NCI-H1105 treated with DMSO at 0.1 percent for 48 hours (cell line): ENCODE results near the gene SERPINA10.
"Not testable (repeated sequence)": the region's sequence is repeated elsewhere in the genome, so short reads cannot be mapped to it uniquely, and the experiment has no call there.

Experiments used
- DNase-seq: peaks from one replicate; lab custom pipeline; 2025; lab: John Stamatoyannopoulos, UW

SERPINA10 gene

DNA sequence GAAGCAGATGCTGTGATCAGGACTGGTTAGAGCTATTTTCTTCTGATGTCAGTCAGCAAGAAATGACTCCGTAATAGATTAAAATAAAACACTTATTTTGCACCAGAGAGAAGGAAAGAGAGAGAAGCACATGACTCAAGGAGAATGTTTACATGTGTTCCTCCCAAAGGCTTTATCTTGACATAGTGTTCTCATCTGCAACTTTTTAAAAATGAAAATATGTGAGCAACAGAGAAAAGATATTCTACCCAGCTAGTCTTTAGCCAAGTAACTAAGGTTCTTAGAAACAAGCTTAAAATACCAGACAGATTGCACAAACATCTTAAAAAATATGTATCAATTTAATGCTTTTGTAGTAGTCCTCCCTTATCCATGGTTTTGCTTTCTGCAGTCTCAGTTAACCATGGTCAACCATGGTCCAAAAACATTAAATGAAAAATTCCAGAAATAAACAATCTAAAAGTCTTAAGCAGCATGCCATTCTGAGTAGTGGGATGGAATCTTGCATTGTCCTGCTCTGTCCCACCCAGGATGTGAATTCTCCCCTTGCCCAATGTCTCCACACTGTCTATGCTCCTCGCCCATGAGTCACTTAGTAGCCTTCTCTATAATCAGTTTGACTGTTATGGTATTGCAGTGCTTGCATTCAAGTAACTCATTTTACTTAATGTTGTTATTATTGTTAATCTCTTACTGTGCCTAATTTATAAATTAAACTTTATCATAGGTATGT lies 9.9 kb downstream of the SERPINA10 start:
- no peak for DNase-seq

DNA sequence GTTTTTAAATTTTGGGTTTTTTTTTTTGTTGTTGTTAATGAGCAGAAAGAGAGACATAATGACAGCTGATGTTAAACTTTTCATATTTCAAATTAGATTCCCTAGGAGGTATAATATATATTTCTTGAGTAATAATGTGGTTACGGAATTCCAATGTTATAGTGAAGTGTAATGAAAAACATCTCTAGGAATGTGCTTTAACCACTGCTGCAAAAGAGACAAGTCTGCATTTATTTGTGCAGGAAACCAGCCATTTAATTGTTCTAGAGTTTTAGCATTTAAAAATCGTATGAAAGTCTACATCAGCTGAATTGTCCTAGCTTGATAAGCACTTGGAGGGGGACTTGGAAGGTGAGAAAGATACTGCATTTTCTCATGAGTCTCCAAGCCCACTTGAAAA lies 14.3 kb downstream of the SERPINA10 start:
- DNase-seq = no peak

DNA sequence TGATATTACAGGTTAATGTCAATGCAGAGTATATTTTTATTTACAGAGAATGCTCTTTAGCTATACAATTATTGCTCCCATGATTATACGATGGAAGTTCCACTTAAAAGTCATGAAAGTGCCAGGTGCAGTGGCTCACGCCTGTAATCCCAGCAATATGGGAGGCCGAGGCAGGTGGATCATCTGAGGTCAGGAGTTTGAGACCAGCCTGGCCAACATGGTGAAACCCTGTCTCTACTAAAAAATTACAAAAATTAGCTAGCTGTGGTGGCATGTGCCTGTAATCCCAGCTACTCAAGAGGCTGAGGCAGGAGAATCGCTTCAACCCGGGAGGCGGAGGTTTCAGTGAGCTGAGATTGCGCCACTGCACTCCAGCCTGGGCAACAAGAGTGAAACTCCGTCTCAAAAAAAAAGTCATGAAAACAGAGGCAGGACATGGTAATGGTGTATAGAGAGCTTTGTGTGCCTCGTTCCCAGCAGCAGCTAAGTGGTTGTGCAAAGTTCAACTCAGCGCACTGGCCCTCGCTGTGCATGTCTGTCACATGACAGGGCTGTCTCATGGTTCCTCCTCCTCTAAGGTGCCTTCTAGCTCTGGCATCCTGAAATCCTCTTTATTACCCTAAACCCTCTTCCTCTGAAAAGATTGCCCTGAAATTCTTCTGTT lies 16.0 kb downstream of the SERPINA10 start:
- DNase-seq = not testable (repeated sequence)

DNA sequence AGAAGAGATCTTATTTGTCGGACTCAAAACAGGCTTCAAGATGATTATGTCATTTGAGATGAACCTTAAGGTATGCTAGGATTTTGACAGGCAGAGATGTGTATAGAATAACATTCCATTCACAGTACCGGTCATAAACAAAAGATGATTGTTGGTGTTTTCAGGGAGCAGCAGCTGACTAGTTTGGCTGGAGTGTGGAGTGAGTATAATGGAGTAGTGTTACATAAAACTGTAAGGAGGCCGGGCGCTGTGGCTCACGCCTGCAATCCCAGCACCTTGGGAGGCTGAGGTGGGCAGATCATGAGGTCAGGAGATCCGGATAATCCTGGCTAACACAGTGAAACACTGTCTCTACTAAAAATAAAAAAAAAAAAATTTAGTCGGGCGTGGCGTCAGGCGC lies 23.9 kb downstream of the SERPINA10 start:
- no peak for DNase-seq

DNA sequence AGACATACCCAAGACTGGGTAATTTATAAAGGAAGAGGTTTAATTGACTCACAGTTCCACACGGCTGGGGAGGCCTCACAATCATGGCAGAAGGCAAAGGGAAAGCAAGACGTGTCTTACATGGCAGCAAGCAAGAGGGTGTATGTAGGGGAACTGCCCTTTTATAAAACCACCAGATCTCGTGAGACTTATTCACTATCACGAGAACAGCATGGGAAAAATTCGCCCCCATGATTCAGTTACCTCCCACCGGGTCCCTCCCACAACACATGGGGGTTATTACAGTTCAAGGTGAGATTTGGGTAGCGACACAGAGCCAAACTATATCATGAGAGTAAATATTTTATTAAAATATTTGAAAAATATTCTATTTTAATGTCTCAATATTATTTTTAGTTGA lies 24.5 kb downstream of the SERPINA10 start:
- DNase-seq = not testable (repeated sequence)

DNA sequence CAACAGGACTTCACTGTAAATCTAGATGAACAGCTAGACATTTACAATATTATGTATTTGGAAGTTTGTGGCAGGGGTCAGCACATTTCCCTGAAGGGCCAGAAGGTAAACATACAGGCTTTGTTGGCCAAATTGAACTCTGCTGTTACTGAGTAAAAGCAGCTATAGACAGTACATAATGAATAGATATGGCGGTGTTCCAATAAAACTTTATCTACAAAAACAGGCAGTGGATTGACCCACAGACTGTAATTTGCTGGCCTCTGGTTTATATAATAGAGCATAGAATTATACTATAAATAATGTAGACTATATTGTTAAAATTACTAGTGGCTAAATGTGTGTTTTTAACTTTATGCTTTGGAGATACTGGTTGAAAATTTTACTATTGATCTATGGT lies 25.7 kb downstream of the SERPINA10 start:
- no peak for DNase-seq

DNA sequence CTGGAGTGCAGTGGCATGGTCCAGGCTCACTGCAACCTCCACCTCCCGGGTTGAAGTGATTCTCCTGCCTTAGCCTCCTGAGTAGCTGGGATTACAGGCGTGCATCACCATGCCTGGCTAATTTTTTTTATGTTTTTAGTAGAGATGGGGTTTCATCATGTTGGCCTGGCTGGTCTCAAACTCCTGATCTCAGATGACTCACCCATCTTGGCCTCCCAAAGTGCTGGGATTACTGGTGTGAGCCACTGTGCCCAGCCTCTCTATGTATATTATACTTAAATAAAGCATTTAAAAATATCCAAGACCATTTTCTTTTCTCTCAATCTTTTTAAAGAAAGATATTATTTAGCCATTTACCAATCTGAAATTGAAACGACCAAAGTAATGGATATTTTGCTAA lies 28.9 kb downstream of the SERPINA10 start:
- DNase-seq = not testable (repeated sequence)

DNA sequence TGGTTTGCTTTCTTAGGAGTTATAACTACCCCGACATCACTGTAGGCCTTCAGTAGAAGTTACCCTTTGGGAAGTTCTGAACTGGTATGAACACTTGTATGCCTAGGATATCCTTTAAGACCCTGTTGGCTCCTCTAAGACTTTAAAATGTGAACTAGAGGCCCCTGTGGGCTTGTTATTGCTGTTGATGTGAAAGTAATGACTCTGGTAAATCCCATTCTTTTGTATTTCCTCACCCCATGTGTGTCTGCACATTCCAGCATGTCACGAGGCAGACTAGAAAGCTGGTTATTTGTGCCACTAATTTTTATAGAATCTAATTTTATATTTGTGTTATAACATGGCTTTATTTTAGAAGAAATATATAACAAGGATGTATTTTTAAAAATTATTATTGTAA lies 48.9 kb downstream of the SERPINA10 start:
- DNase-seq = no peak

DNA sequence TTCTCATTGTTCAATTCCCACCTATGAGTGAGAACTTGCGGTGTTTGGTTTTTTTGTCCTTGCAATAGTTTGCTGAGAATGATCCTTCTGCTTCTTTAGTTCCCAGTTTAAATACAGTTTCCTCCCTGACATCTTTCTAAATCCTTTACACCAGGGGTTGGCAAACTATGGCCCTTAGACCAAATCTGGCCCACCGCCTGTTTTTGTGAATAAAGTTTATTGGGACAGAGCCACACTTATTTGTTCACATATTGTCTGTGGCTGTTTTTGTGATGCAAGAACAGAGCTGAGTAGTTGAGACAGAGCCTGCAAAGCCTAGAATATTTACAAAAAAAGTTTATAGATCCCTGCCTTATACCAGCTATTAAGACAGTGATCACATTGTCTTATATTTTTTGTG lies 53.7 kb downstream of the SERPINA10 start:
- no peak for DNase-seq

DNA sequence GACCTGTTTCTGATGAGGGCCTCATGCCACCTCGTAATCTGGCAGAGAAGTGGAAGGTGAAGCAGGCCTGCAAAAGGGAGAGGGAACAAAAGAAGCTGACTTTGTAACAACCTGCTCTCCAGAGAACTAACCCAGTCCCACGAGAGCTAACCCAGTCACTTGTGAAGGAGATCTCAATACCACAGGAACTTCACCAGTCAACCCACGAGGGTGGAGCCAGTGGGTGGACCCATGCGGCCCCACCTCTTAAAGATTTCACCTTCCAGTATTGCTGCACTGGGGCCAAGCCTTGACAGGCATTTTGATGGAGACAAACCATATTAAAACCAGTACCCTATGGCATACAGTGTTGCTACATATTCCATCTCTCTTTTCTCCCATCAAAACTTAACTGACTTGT lies 55.1 kb downstream of the SERPINA10 start:
- no peak for DNase-seq

DNA sequence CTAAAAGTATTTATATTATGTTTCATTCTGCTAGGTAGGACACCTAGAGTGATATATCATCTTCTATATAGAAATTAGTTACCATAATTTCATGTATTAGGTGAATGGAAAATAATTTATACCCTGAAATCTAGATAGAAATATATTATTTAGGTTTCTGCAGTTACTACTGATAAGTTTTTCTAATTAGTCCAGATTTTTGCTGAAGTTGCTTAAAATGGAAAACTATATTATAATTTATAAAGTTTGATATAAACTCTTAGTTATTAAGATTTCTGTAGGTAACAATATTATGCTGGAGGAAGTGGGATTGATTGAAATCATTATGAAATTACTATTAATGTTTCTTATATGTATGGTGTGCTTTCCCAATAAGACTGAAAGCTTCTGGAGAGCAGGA lies 56.0 kb downstream of the SERPINA10 start:
- no peak for DNase-seq
